CD4-positive, alpha-beta T cell (primary cell): ENCODE data around the gene ZNF19. TPM values are rescaled to one million over a fixed set of nuclear protein-coding genes. Genes with fewer than 3 reads are reported as not detected.

Experiments used
- ATAC-seq: fragments of 200-7000 bp; cut with Tn5 transposase; one replicate; pipeline ENCODE4 v1.10.0; 2022; ENCODE audit warnings: mild to moderate bottlenecking; ENCODE audit not compliant: poor library complexity
- CTCF ChIA-PET: fragments of 350-600 bp; sonication (Branson Sonifier 250); formaldehyde crosslinking; loops from one replicate; lab custom pipeline; 2021; ENCODE audit warnings: antibody characterized with exemption, inconsistent platforms; lab: Charles Lee
- POLR2A ChIA-PET: fragments of 350-600 bp; sonication (Branson Sonifier 250); formaldehyde crosslinking; loops from one replicate; lab custom pipeline; 2021; ENCODE audit warnings: antibody characterized with exemption, inconsistent platforms; lab: Charles Lee
- DNase-seq, 14 experiments: peaks; one replicate each; pipeline ENCODE4 v3.0.0-alpha.2; 2013 to 2020; ENCODE audit warnings: mixed read lengths in 2 of 14
- H3K27ac ChIP-seq, 2 donors: one replicate each; pipeline versions ENCODE4 v1.5.1 to v1.7.0; 2013; ENCODE audit warnings: low read length in 2 of 2, low read depth in 1 of 2, mild to moderate bottlenecking in 1 of 2
- H3K27me3 ChIP-seq, 2 experiments: 1 replicate in 1 of 2; 2 replicates in 1 of 2; pipeline versions ENCODE4 v1.6.1 to v1.7.0; 2013; ENCODE audit warnings: low read length in 2 of 2, control low read depth in 1 of 2, mild to moderate bottlenecking in 1 of 2, moderate library complexity in 1 of 2; ENCODE audit not compliant: insufficient read depth in 2 of 2, control insufficient read depth in 1 of 2
- H3K36me3 ChIP-seq: one replicate; pipeline ENCODE4 v1.6.1; 2013; ENCODE audit warnings: low read length, control low read depth; ENCODE audit not compliant: insufficient read depth
- H3K4me1 ChIP-seq: one replicate; pipeline ENCODE4 v1.6.1; 2013; ENCODE audit warnings: low read length, control low read depth; ENCODE audit not compliant: insufficient read depth
- H3K4me3 ChIP-seq: one replicate; pipeline ENCODE4 v1.5.1; 2013; ENCODE audit warnings: mild to moderate bottlenecking, low read length, moderate library complexity
- H3K9me3 ChIP-seq, 2 experiments: 1 replicate in 1 of 2; 2 replicates in 1 of 2; pipeline versions ENCODE4 v1.6.1 to v1.7.0; 2013; ENCODE audit warnings: low read length in 2 of 2, mild to moderate bottlenecking in 2 of 2, control low read depth in 1 of 2, moderate library complexity in 1 of 2; ENCODE audit not compliant: control insufficient read depth in 1 of 2, insufficient read depth in 1 of 2
- H3K27ac Mint-ChIP-seq: one replicate; pipeline ENCODE4 v1.8.0; 2020; ENCODE audit warnings: mixed read lengths
- H3K27me3 Mint-ChIP-seq: one replicate; pipeline ENCODE4 v1.8.0; 2021; ENCODE audit warnings: mixed read lengths
- H3K36me3 Mint-ChIP-seq: one replicate; pipeline ENCODE4 v1.8.0; 2021; ENCODE audit warnings: low read depth, mixed read lengths
- H3K4me1 Mint-ChIP-seq: one replicate; pipeline ENCODE4 v1.8.0; 2021; ENCODE audit warnings: low read depth, mixed read lengths
- H3K4me3 Mint-ChIP-seq: one replicate; pipeline ENCODE4 v1.8.0; 2020; ENCODE audit warnings: mild to moderate bottlenecking, mixed read lengths
- H3K9me3 Mint-ChIP-seq: one replicate; pipeline ENCODE4 v1.8.0; 2020; ENCODE audit warnings: mixed read lengths
- CTCF ChIP-seq: fragments of 200-600 bp; IDR thresholded peaks from one replicate; pipeline ENCODE4 v1.8.0; 2022; ENCODE audit warnings: antibody characterized with exemption, mild to moderate bottlenecking
- intact Hi-C, 2 experiments: fragments of 100-400 bp; cut with DNase I in 1 of 2; cut with micrococcal nuclease in 1 of 2; formaldehyde crosslinking; loops; one replicate each; pipeline versions ENCODE4 v1.15.1 to v1.9.0; 2023 to 2025; cut with DNase I, micrococcal nuclease
- total RNA-seq, 174 experiments: library from RNA in 2 of 174; stranded (reverse) in 2 of 174; gene quantifications; one replicate each; pipeline ENCODE4 v1.2.3 and lab custom pipeline; 2021 to 2026

ZNF19 gene
- total RNA-seq, 2 experiments from 2014 or later: 4.6 to 6.4 TPM

GRCh38 chr16:71442051-71442440 is 47.1 kb downstream of the ZNF19 start, which contains the start of gene TLE7:
Gene TLE7 (minus strand): TSS chr16:71442054. CDS start chr16:71433324, 8,730 bp downstream.
- H3K9me3 ChIP-seq: peaks cover 24 to 53% of the 10 kb centered on the region in 2 experiments
- no peak for TF ChIP-seq CTCF
- H3K9me3 Mint-ChIP-seq: peaks cover 4% of the 10 kb centered on the region
- DNase-seq: no peak
- no peaks in the 10 kb centered on the region for H3K36me3 ChIP-seq
- CTCF ChIA-PET: no interaction called here
- H3K36me3 Mint-ChIP-seq: peaks cover 15% of the 10 kb centered on the region
- H3K27me3 ChIP-seq: peaks cover 0 to 6% of the 10 kb centered on the region in 2 experiments
- POLR2A ChIA-PET: no interaction called here
- H3K27ac Mint-ChIP-seq: no peak within 1 kb of the TSS
- no peak for ATAC-seq
- no peak within 1 kb of the TSS for H3K4me3 Mint-ChIP-seq
- peaks cover 30% of the 10 kb centered on the region for H3K27me3 Mint-ChIP-seq
- intact Hi-C loops: no loop called here
- H3K4me1 Mint-ChIP-seq: no peaks in the 10 kb centered on the region
- peaks cover 5% of the 10 kb centered on the region for H3K4me1 ChIP-seq
- no peak within 1 kb of the TSS for H3K27ac ChIP-seq
- no peak within 1 kb of the TSS for H3K4me3 ChIP-seq

- ChIA-PET POLR2A (no interaction called here), CTCF (no interaction called here)
- DNase-seq: peak in 6 of 14 experiments; percentile 8 to 60 (median 29)
- Mint-ChIP-seq H3K9me3 (peaks cover 4% of the 10 kb centered on the region), H3K27ac (no peak overlapping the region), H3K4me3 (no peak overlapping the region), H3K36me3 (peaks cover 13% of the 10 kb centered on the region), H3K4me1 (no peaks in the 10 kb centered on the region), H3K27me3 (peaks cover 30% of the 10 kb centered on the region)
- intact Hi-C loops: loop anchor here (1.0 kb wide), 1 partner anchor 58 kb away; no protein-coding TSS in a partner anchor
- Histone ChIP-seq H3K4me3 (no peak overlapping the region), H3K36me3 (no peaks in the 10 kb centered on the region), H3K4me1 (peaks cover 5% of the 10 kb centered on the region), H3K9me3 (peaks cover 19 to 49% of the 10 kb centered on the region in 2 experiments), H3K27ac (no peak overlapping the region), H3K27me3 (peaks cover 0 to 6% of the 10 kb centered on the region in 2 experiments)
- TF ChIP-seq CTCF: peak; percentile 60
- peak; percentile 39 for ATAC-seq
Observed at GRCh38 chr16:71441348-71442050, 47.6 kb downstream of the ZNF19 start.

- Mint-ChIP-seq H3K4me1 (no peaks in the 10 kb centered on the region), H3K27me3 (peaks cover 30% of the 10 kb centered on the region), H3K36me3 (peaks cover 13% of the 10 kb centered on the region), H3K9me3 (peaks cover 4% of the 10 kb centered on the region), H3K4me3 (no peak overlapping the region), H3K27ac (no peak overlapping the region)
- H3K4me3 ChIP-seq: no peak overlapping the region
- H3K9me3 ChIP-seq: peaks cover 12 to 43% of the 10 kb centered on the region in 2 experiments
- H3K4me1 ChIP-seq: peaks cover 5% of the 10 kb centered on the region
- ChIA-PET CTCF (no interaction called here), POLR2A (no interaction called here)
- ATAC-seq: no peak
- intact Hi-C loops: loop anchor here (1.0 kb wide), 1 partner anchor 58 kb away; no protein-coding TSS in a partner anchor
- no peak for TF ChIP-seq CTCF
- no peak overlapping the region for H3K27ac ChIP-seq
- peaks cover 0 to 9% of the 10 kb centered on the region in 2 experiments for H3K27me3 ChIP-seq
- DNase-seq: peak in 2 of 14 experiments; percentile 16 to 34
- H3K36me3 ChIP-seq: no peaks in the 10 kb centered on the region
Observed at GRCh38 chr16:71440669-71441347, 48.3 kb downstream of the ZNF19 start.
